ENCODE results near the gene CCDC197. TPM values are rescaled to one million over a fixed set of nuclear protein-coding genes. Genes with fewer than 3 reads are reported as not detected.

Gene CCDC197
- total and polyA plus RNA-seq, 2 donors (not counting 1 experiment from before 2014, with no cell fraction given), result not detected

GRCh38 chr14:93978735-93979134 is 18.4 kb upstream of the CCDC197 start:
- H3K27ac Mint-ChIP-seq, result no peak overlapping the region
- no peak overlapping the region for H3K4me3 Mint-ChIP-seq
- Histone ChIP-seq H3K9me3 (ENCODE audit: control extremely low read depth in 1 of 3, control insufficient read depth in 2 of 3, insufficient read depth in 1 of 3, low read length in 2 of 3) (peaks cover 1 to 44% (median 18%) of the 10 kb centered on the region in 3 donors), H3K27me3 (replicated peaks in 1 of 4; ENCODE audit: control extremely low read depth in 1 of 4, control insufficient read depth in 3 of 4, insufficient read depth in 4 of 4, low read length in 3 of 4) (peaks cover 0 to 69% (median 36%) of the 10 kb centered on the region in 4 experiments), H3K4me2 (replicated peaks; ENCODE audit: low read depth, low read length, poor library complexity, severe bottlenecking) (no peak overlapping the region), H3K79me2 (ENCODE audit: control insufficient read depth, insufficient read depth, low read length) (no peaks in the 10 kb centered on the region), H3K27ac (ENCODE audit: low read length in 2 of 2) (no peak overlapping the region), H3K4me1 (ENCODE audit: control insufficient read depth in 2 of 2, insufficient read depth in 2 of 2, low read length in 2 of 2) (peaks cover 23 to 35% of the 10 kb centered on the region in 2 donors), H2AFZ (ENCODE audit: insufficient read depth, low read depth, low read length, poor library complexity, severe bottlenecking) (no peak overlapping the region), H4K20me1 (ENCODE audit: control insufficient read depth, insufficient read depth, low read length, poor library complexity, severe bottlenecking) (no peaks in the 10 kb centered on the region), H3K4me3 (ENCODE audit: control extremely low read depth in 1 of 5, extremely low read depth in 1 of 5, insufficient read depth in 1 of 5, low read depth in 2 of 5, low read length in 4 of 5) (no peak overlapping the region), H3K36me3 (replicated peaks in 1 of 2; ENCODE audit: control extremely low read depth in 1 of 2, control insufficient read depth in 1 of 2, extremely low read depth in 1 of 2, insufficient read depth in 2 of 2, low read length in 1 of 2) (no peaks in the 10 kb centered on the region), H3K9ac (ENCODE audit: low read length) (no peak overlapping the region)
- ChIA-PET POLR2A (no interaction called here), CTCF (interaction anchor here (1.2 to 37.7 kb wide), 4 partner anchors 8 to 36 kb away, joined by 4 to 1036 read pairs (median 7); no protein-coding TSS in a partner anchor)
- H3K9me3 Mint-ChIP-seq (ENCODE audit: insufficient read depth), result no peaks in the 10 kb centered on the region
- DNase-seq (no peak), ATAC-seq (ENCODE audit: low read depth) (no peak)
- no peak for TF ChIP-seq EZH2 (IDR thresholded peaks at IDR 0.05; ENCODE audit: borderline replicate concordance, insufficient read depth, low read depth, low read length, poor library complexity, severe bottlenecking)
- TF ChIP-seq, protein P1, sequence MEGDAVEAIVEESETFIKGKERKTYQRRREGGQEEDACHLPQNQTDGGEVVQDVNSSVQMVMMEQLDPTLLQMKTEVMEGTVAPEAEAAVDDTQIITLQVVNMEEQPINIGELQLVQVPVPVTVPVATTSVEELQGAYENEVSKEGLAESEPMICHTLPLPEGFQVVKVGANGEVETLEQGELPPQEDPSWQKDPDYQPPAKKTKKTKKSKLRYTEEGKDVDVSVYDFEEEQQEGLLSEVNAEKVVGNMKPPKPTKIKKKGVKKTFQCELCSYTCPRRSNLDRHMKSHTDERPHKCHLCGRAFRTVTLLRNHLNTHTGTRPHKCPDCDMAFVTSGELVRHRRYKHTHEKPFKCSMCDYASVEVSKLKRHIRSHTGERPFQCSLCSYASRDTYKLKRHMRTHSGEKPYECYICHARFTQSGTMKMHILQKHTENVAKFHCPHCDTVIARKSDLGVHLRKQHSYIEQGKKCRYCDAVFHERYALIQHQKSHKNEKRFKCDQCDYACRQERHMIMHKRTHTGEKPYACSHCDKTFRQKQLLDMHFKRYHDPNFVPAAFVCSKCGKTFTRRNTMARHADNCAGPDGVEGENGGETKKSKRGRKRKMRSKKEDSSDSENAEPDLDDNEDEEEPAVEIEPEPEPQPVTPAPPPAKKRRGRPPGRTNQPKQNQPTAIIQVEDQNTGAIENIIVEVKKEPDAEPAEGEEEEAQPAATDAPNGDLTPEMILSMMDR (IDR thresholded peaks at IDR 0.05), result no peak
- intact Hi-C loops (cut with micrococcal nuclease), result loop anchor here (1.0 to 2.0 kb wide), 2 partner anchors 11 to 16 kb away; no protein-coding TSS in a partner anchor
- peaks cover 33% of the 10 kb centered on the region for H3K4me1 Mint-ChIP-seq
- WGBS (ENCODE audit: insufficient coverage), result 60% methylated on average over 3 of the region's 4 CpGs
- H3K27me3 Mint-ChIP-seq, result peaks cover 43% of the 10 kb centered on the region

DNA sequence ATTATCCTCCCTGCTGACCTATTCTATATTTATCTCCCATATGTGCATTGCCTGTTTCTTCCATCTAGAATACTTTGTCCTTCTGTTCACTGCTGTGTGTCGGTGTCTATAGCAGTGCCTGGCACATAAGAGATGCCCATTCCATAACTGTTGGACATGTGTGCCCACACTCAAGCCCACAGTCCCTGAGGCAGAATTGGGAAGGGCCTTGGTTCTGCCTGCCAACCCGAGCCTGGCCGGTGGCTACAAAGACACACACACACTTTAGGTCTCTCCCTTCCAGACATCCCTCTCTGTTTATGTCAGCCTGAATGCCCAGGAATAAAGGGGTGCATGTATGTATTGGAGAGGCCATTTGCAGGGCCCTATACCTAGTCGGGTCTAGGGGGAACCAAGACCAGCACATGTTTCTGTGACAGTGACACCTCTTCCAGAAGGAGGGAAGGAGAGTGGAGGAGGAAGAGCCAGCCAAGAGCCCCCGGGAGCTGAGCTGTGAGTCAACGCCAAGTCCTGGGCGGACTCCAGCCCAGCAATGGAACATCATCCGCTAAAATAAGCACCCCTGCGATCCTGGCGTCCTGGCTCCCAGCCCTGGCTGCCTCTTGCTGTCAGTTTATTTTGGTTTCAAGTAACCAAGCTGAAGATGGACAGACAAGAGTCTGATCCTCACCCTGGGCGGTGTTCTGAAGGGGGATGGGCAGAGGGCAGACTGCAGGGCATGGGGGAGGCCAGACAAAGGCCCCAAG is 16.5 kb upstream of the CCDC197 start:
- no peaks in the 10 kb centered on the region for H3K36me3 ChIP-seq (replicated peaks in 1 of 2; ENCODE audit: control extremely low read depth in 1 of 2, control insufficient read depth in 1 of 2, extremely low read depth in 1 of 2, insufficient read depth in 2 of 2, low read length in 1 of 2)
- no peak overlapping the region for H3K9ac ChIP-seq (ENCODE audit: low read length)
- no peaks in the 10 kb centered on the region for H4K20me1 ChIP-seq (ENCODE audit: control insufficient read depth, insufficient read depth, low read length, poor library complexity, severe bottlenecking)
- no peak for TF ChIP-seq EZH2 (IDR thresholded peaks at IDR 0.05; ENCODE audit: borderline replicate concordance, insufficient read depth, low read depth, low read length, poor library complexity, severe bottlenecking)
- TF ChIP-seq, protein P1 (IDR thresholded peaks at IDR 0.05), result no peak
- H2AFZ ChIP-seq (ENCODE audit: insufficient read depth, low read depth, low read length, poor library complexity, severe bottlenecking), result no peak overlapping the region
- CTCF ChIA-PET, result interaction anchor here (1.7 to 37.7 kb wide), 2 partner anchors 9 to 38 kb away, joined by 4 to 1036 read pairs; no protein-coding TSS in a partner anchor
- Mint-ChIP-seq H3K27me3 (peaks cover 42% of the 10 kb centered on the region), H3K9me3 (ENCODE audit: insufficient read depth) (no peaks in the 10 kb centered on the region), H3K27ac (no peak overlapping the region), H3K4me1 (peaks cover 30% of the 10 kb centered on the region), H3K4me3 (no peak overlapping the region)
- H3K4me1 ChIP-seq (ENCODE audit: control insufficient read depth in 2 of 2, insufficient read depth in 2 of 2, low read length in 2 of 2), result peaks cover 21 to 33% of the 10 kb centered on the region in 2 donors
- no peak overlapping the region for H3K27ac ChIP-seq (ENCODE audit: low read length in 2 of 2)
- peaks cover 0 to 68% (median 38%) of the 10 kb centered on the region in 4 experiments for H3K27me3 ChIP-seq (replicated peaks in 1 of 4; ENCODE audit: control extremely low read depth in 1 of 4, control insufficient read depth in 3 of 4, insufficient read depth in 4 of 4, low read length in 3 of 4)
- POLR2A ChIA-PET, result no interaction called here
- WGBS (ENCODE audit: insufficient coverage), result 96% methylated on average over 9 of the region's 11 CpGs
- H3K79me2 ChIP-seq (ENCODE audit: control insufficient read depth, insufficient read depth, low read length), result no peaks in the 10 kb centered on the region
- H3K4me2 ChIP-seq (replicated peaks; ENCODE audit: low read depth, low read length, poor library complexity, severe bottlenecking), result no peak overlapping the region
- H3K9me3 ChIP-seq (ENCODE audit: control extremely low read depth in 1 of 3, control insufficient read depth in 2 of 3, insufficient read depth in 1 of 3, low read length in 2 of 3), result peaks cover 1 to 47% (median 18%) of the 10 kb centered on the region in 3 donors
- ATAC-seq (ENCODE audit: low read depth) (no peak), DNase-seq (no peak)
- H3K4me3 ChIP-seq (ENCODE audit: control extremely low read depth in 1 of 5, extremely low read depth in 1 of 5, insufficient read depth in 1 of 5, low read depth in 2 of 5, low read length in 4 of 5), result no peak overlapping the region
- intact Hi-C loops (cut with micrococcal nuclease), result no loop called here

Data from B cell (primary cell).